ENCODE data around the gene MED12L. TPM values are rescaled to one million over a fixed set of nuclear protein-coding genes. Genes with fewer than 3 reads are reported as not detected.

MED12L gene
- total and polyA plus RNA-seq, 12 donors, result 0.03 to 4.5 (median 0.71) TPM

DNA sequence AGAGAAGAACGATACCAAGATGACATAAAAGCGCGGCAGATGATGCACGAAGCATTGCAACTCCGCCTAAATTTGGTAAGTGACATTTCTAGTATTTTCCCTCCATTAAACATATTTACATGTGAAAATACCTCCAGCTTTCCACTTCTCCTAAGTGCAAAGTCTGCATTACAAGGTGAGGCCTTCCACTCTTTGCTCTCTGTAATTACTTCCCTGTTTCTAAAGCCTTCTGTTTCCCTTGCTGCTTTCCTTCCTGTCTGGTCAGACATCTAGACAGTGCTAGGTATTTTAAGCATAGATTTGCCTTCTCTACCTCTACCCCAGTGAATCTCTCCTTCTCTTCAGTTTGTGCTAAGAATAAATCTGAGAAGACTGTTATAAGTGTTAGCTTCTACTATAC lies 297.2 kb downstream of the MED12L start:
- no peak for ATAC-seq
- DNase-seq, result no peak
- peaks cover 0 to 49% (median 0%) of the 10 kb centered on the region in 9 donors for H3K4me1 ChIP-seq
- no peaks in the 10 kb centered on the region for H3K9me3 ChIP-seq
- peak overlapping the region in 1 of 10 donors; percentile 29 for H3K27ac ChIP-seq
- intact Hi-C loops (cut with DNase I), result no loop called here
- WGBS, 2 donors, result 94 to 97% methylated on average over 5 of the region's 5 CpGs
- no peak overlapping the region for H3K4me3 ChIP-seq
- TF ChIP-seq, protein P1, sequence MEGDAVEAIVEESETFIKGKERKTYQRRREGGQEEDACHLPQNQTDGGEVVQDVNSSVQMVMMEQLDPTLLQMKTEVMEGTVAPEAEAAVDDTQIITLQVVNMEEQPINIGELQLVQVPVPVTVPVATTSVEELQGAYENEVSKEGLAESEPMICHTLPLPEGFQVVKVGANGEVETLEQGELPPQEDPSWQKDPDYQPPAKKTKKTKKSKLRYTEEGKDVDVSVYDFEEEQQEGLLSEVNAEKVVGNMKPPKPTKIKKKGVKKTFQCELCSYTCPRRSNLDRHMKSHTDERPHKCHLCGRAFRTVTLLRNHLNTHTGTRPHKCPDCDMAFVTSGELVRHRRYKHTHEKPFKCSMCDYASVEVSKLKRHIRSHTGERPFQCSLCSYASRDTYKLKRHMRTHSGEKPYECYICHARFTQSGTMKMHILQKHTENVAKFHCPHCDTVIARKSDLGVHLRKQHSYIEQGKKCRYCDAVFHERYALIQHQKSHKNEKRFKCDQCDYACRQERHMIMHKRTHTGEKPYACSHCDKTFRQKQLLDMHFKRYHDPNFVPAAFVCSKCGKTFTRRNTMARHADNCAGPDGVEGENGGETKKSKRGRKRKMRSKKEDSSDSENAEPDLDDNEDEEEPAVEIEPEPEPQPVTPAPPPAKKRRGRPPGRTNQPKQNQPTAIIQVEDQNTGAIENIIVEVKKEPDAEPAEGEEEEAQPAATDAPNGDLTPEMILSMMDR (IDR thresholded peaks at IDR 0.05), result no peak
- no peaks in the 10 kb centered on the region for H3K27me3 ChIP-seq
- no peaks in the 10 kb centered on the region for H3K36me3 ChIP-seq

DNA sequence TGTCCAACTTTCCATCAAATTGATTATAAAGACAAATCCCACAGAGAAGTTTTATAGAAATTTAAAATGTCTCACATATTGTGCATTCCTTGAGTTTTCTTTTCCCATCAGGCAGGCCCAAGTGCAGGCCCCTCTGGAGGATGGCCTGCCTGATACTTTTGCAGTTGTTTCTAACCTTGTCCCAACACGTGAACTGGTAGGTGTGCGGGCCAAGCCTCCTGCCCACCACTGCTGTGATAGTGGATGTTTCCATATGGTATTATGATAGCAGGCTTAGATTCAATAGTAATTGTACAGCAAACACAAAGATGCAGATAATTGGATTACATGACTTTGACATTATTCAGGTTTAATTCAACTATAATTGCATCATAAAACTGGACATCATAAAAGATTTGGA lies 297.6 kb downstream of the MED12L start:
- H3K4me3 ChIP-seq, result peak overlapping the region in 1 of 10 donors; percentile 39
- TF ChIP-seq, protein P1 (IDR thresholded peaks at IDR 0.05), result no peak
- H3K9me3 ChIP-seq, result no peaks in the 10 kb centered on the region
- WGBS, 2 donors, result 61 to 85% methylated on average over 2 of the region's 2 CpGs
- DNase-seq (no peak), ATAC-seq (no peak)
- H3K36me3 ChIP-seq, result no peaks in the 10 kb centered on the region
- peaks cover 0 to 53% (median 0%) of the 10 kb centered on the region in 9 donors for H3K4me1 ChIP-seq
- intact Hi-C loops (cut with DNase I), result no loop called here
- no peaks in the 10 kb centered on the region for H3K27me3 ChIP-seq
- H3K27ac ChIP-seq, result peak overlapping the region in 1 of 10 donors; percentile 29

DNA sequence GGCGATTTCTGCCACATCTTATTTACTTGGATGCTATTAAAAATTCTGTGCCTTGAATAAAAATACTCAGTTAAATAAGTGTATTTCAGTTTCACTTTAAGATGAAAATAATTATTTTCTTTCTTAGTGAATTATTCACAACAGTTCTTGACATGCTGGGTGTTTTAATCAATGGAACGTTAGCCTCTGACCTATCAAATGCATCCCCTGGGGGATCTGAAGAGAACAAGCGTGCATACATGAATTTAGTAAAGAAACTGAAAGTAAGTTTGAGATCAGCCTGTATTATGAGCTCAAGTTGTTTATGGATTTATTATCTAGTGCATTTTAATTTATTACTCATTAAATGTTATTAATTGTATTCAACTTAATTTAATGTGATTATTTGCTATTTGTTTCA lies 298.5 kb downstream of the MED12L start:
- intact Hi-C loops (cut with DNase I), result no loop called here
- Histone ChIP-seq H3K27ac (peak overlapping the region in 2 of 10 donors; percentile 5 to 11), H3K4me1 (peaks cover 0 to 61% (median 0%) of the 10 kb centered on the region in 9 donors), H3K9me3 (no peaks in the 10 kb centered on the region), H3K27me3 (no peaks in the 10 kb centered on the region), H3K4me3 (peak overlapping the region in 8 of 10 donors; percentile 0 to 41 (median 28)), H3K36me3 (no peaks in the 10 kb centered on the region)
- DNase-seq (no peak), ATAC-seq (peak in 2 of 8 donors; percentile 45 to 61)
- 59 to 60% methylated on average over 3 of the region's 3 CpGs for WGBS, 2 donors
- TF ChIP-seq, protein P1 (IDR thresholded peaks at IDR 0.05), result no peak

DNA sequence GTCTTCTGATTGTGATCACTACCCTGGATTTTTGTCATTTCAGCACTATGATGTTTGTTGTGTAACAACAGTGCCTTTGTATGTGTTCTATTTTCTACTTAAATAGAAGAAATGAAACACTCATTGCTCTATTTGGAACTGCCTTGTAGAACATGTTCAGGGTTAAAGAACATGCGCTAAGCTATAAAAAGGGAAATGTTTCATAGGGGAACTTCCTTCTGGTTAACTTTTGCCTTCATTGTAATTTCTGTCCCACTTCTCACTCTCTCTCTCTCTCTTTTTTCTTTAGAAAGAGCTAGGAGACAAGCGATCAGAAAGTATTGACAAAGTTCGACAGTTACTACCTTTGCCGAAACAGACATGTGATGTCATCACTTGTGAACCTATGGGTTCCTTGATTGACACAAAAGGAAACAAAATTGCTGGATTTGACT lies 299.3 kb downstream of the MED12L start, which contains the start of gene P2RY12:
TSS of gene P2RY12 (minus strand) at position 13 of the 434 bp plus-strand sequence. CDS start 45,908 bp downstream, outside the sequence.
- peaks cover 0 to 61% (median 0%) of the 10 kb centered on the region in 9 donors for H3K4me1 ChIP-seq
- TF ChIP-seq, protein P1 (IDR thresholded peaks at IDR 0.05), result no peak
- no peaks in the 10 kb centered on the region for H3K9me3 ChIP-seq
- DNase-seq (no peak), ATAC-seq (peak in 7 of 8 donors; percentile 23 to 71 (median 58))
- H3K4me3 ChIP-seq, result peak within 1 kb of the TSS in 8 of 10 donors; percentile 0 to 41 (median 28)
- 91 to 92% methylated on average over 4 of the region's 4 CpGs for WGBS, 2 donors
- H3K27me3 ChIP-seq, result no peaks in the 10 kb centered on the region
- H3K27ac ChIP-seq, result peak within 1 kb of the TSS in 2 of 10 donors; percentile 5 to 11
- H3K36me3 ChIP-seq, result no peaks in the 10 kb centered on the region
- intact Hi-C loops (cut with DNase I), result no loop called here

Data from heart right ventricle (tissue), 16 donors.